ENCODE measurements around the gene TMEM121B. TPM values are rescaled to one million over a fixed set of nuclear protein-coding genes. Genes with fewer than 3 reads are reported as not detected.

TMEM121B gene
- total RNA-seq, 2 donors from 2014 or later, result 0.14 to 0.31 TPM

GRCh38 chr22:17103351-17103750, 17.8 kb downstream of the TMEM121B start:
- Mint-ChIP-seq H3K36me3 (peaks cover 21% of the 10 kb centered on the region), H3K9me3 (no peaks in the 10 kb centered on the region), H3K4me1 (ENCODE audit: low read depth in 2 of 2) (peaks cover 33 to 35% of the 10 kb centered on the region in 2 donors), H3K27ac (no peak overlapping the region), H3K4me3 (no peak overlapping the region), H3K27me3 (peaks cover 0 to 5% of the 10 kb centered on the region in 2 donors)
- DNase-seq (ENCODE audit: low spot score) (no peak), ATAC-seq (no peak)

- Mint-ChIP-seq H3K36me3 (peaks cover 21% of the 10 kb centered on the region), H3K9me3 (no peaks in the 10 kb centered on the region)
Measured at GRCh38 chr22:17102297-17102667, 18.9 kb downstream of the TMEM121B start.

GRCh38 chr22:17101475-17102296, 19.5 kb downstream of the TMEM121B start:
- H3K4me1 Mint-ChIP-seq (ENCODE audit: low read depth in 2 of 2), result peaks cover 37 to 40% of the 10 kb centered on the region in 2 donors
- H3K4me3 Mint-ChIP-seq, result no peak overlapping the region
- no peaks in the 10 kb centered on the region for H3K9me3 Mint-ChIP-seq
- H3K27ac Mint-ChIP-seq, result peak overlapping the region; percentile 17 to 56
- H3K36me3 Mint-ChIP-seq, result peaks cover 21% of the 10 kb centered on the region
- ATAC-seq (no peak), DNase-seq (ENCODE audit: low spot score) (no peak)
- peaks cover 0 to 5% of the 10 kb centered on the region in 2 donors for H3K27me3 Mint-ChIP-seq

More at GRCh38 chr22:17102297-17102667, 18.9 kb downstream of the TMEM121B start:
- no peak for ATAC-seq
- Mint-ChIP-seq H3K4me1 (ENCODE audit: low read depth in 2 of 2) (peaks cover 40 to 41% of the 10 kb centered on the region in 2 donors), H3K27me3 (peaks cover 0 to 5% of the 10 kb centered on the region in 2 donors), H3K27ac (no peak overlapping the region), H3K4me3 (no peak overlapping the region)
- DNase-seq (ENCODE audit: low spot score), result peak; percentile 18

GRCh38 chr22:17100621-17101020, 20.5 kb downstream of the TMEM121B start:
- DNase-seq (ENCODE audit: low spot score) (peak; percentile 56), ATAC-seq (no peak)
- no peaks in the 10 kb centered on the region for H3K9me3 Mint-ChIP-seq
- H3K36me3 Mint-ChIP-seq, result peaks cover 21% of the 10 kb centered on the region
- peak overlapping the region; percentile 5 for H3K4me3 Mint-ChIP-seq
- peak overlapping the region in 1 of 2 donors; percentile 56 for H3K27ac Mint-ChIP-seq
- H3K4me1 Mint-ChIP-seq (ENCODE audit: low read depth in 2 of 2), result peaks cover 36 to 38% of the 10 kb centered on the region in 2 donors
- peaks cover 0 to 5% of the 10 kb centered on the region in 2 donors for H3K27me3 Mint-ChIP-seq

GRCh38 chr22:17098379-17098819, 22.8 kb downstream of the TMEM121B start:
- DNase-seq (ENCODE audit: low spot score), result peak; percentile 85
- Mint-ChIP-seq H3K4me3 (peak overlapping the region; percentile 46), H3K4me1 (ENCODE audit: low read depth in 2 of 2) (peaks cover 47 to 48% of the 10 kb centered on the region in 2 donors), H3K9me3 (no peaks in the 10 kb centered on the region), H3K36me3 (peaks cover 21% of the 10 kb centered on the region), H3K27ac (peak overlapping the region; percentile 22 to 68), H3K27me3 (peaks cover 0 to 5% of the 10 kb centered on the region in 2 donors)
- peak; percentile 89 to 95 for ATAC-seq

- DNase-seq (ENCODE audit: low spot score) (peak; percentile 57), ATAC-seq (no peak)
- Mint-ChIP-seq H3K4me3 (peak overlapping the region; percentile 46), H3K27me3 (peaks cover 0 to 5% of the 10 kb centered on the region in 2 donors), H3K27ac (peak overlapping the region; percentile 22 to 68), H3K36me3 (peaks cover 16% of the 10 kb centered on the region), H3K4me1 (ENCODE audit: low read depth in 2 of 2) (peaks cover 48 to 51% of the 10 kb centered on the region in 2 donors), H3K9me3 (no peaks in the 10 kb centered on the region)
Measured at GRCh38 chr22:17097701-17098100, 23.5 kb downstream of the TMEM121B start.

- no peak for ATAC-seq
- peaks cover 0 to 5% of the 10 kb centered on the region in 2 donors for H3K27me3 Mint-ChIP-seq
- no peak overlapping the region for H3K4me3 Mint-ChIP-seq
- DNase-seq (ENCODE audit: low spot score), result peak; percentile 6
- H3K27ac Mint-ChIP-seq, result no peak overlapping the region
- H3K9me3 Mint-ChIP-seq, result no peaks in the 10 kb centered on the region
- H3K4me1 Mint-ChIP-seq (ENCODE audit: low read depth in 2 of 2), result peaks cover 44 to 55% of the 10 kb centered on the region in 2 donors
- peaks cover 12% of the 10 kb centered on the region for H3K36me3 Mint-ChIP-seq
Measured at GRCh38 chr22:17097062-17097461, 24.1 kb downstream of the TMEM121B start.

GRCh38 chr22:17096071-17096470, 25.1 kb downstream of the TMEM121B start:
- Mint-ChIP-seq H3K36me3 (peaks cover 6% of the 10 kb centered on the region), H3K9me3 (no peaks in the 10 kb centered on the region), H3K27me3 (no peaks in the 10 kb centered on the region), H3K4me3 (no peak overlapping the region), H3K4me1 (ENCODE audit: low read depth in 2 of 2) (peaks cover 44 to 49% of the 10 kb centered on the region in 2 donors), H3K27ac (no peak overlapping the region)
- peak; percentile 35 for DNase-seq (ENCODE audit: low spot score)
- no peak for ATAC-seq

GRCh38 chr22:17095538-17095937, 25.6 kb downstream of the TMEM121B start:
- ATAC-seq (no peak), DNase-seq (ENCODE audit: low spot score) (peak; percentile 26)
- Mint-ChIP-seq H3K27ac (no peak overlapping the region), H3K4me1 (ENCODE audit: low read depth in 2 of 2) (peaks cover 43 to 49% of the 10 kb centered on the region in 2 donors), H3K9me3 (no peaks in the 10 kb centered on the region), H3K36me3 (peaks cover under 1% of the 10 kb centered on the region), H3K4me3 (no peak overlapping the region), H3K27me3 (no peaks in the 10 kb centered on the region)

GRCh38 chr22:17093081-17093480, 28.1 kb downstream of the TMEM121B start:
- no peak for DNase-seq (ENCODE audit: low spot score)
- H3K4me3 Mint-ChIP-seq, result no peak overlapping the region
- no peaks in the 10 kb centered on the region for H3K9me3 Mint-ChIP-seq
- no peaks in the 10 kb centered on the region for H3K36me3 Mint-ChIP-seq
- H3K27me3 Mint-ChIP-seq, result no peaks in the 10 kb centered on the region
- peaks cover 36 to 38% of the 10 kb centered on the region in 2 donors for H3K4me1 Mint-ChIP-seq (ENCODE audit: low read depth in 2 of 2)
- H3K27ac Mint-ChIP-seq, result peak overlapping the region in 1 of 2 donors; percentile 7
- no peak for ATAC-seq

GRCh38 chr22:17091851-17092250, 29.3 kb downstream of the TMEM121B start:
- Mint-ChIP-seq H3K9me3 (no peaks in the 10 kb centered on the region), H3K27ac (no peak overlapping the region), H3K36me3 (no peaks in the 10 kb centered on the region), H3K27me3 (no peaks in the 10 kb centered on the region), H3K4me3 (no peak overlapping the region), H3K4me1 (ENCODE audit: low read depth in 2 of 2) (peaks cover 36 to 39% of the 10 kb centered on the region in 2 donors)
- DNase-seq (ENCODE audit: low spot score), result no peak
- ATAC-seq, result no peak

GRCh38 chr22:17090550-17090949, 30.6 kb downstream of the TMEM121B start:
- Mint-ChIP-seq H3K36me3 (no peaks in the 10 kb centered on the region), H3K27me3 (no peaks in the 10 kb centered on the region), H3K4me3 (peak overlapping the region; percentile 11), H3K4me1 (ENCODE audit: low read depth in 2 of 2) (peaks cover 46 to 48% of the 10 kb centered on the region in 2 donors), H3K9me3 (no peaks in the 10 kb centered on the region), H3K27ac (no peak overlapping the region)
- ATAC-seq (no peak), DNase-seq (ENCODE audit: low spot score) (no peak)

- Mint-ChIP-seq H3K27ac (peak overlapping the region; percentile 46 to 88), H3K9me3 (no peaks in the 10 kb centered on the region), H3K4me1 (ENCODE audit: low read depth in 2 of 2) (peaks cover 41 to 49% of the 10 kb centered on the region in 2 donors), H3K27me3 (peaks cover 0 to 4% of the 10 kb centered on the region in 2 donors), H3K36me3 (no peaks in the 10 kb centered on the region), H3K4me3 (peak overlapping the region; percentile 83)
- ATAC-seq, result peak; percentile 39 to 41
- DNase-seq (ENCODE audit: low spot score), result peak; percentile 82
Measured at GRCh38 chr22:17087498-17088131, 33.5 kb downstream of the TMEM121B start.

All from natural killer cell treated with Interleukin-12 subunit alpha and Interleukin-12 subunit beta and Interleukin-15 and Interleukin-18, amount 100 ng/mL, for 72 hours (primary cell).